ENCODE results near the gene OSBPL2. TPM values are rescaled to one million over a fixed set of nuclear protein-coding genes. Genes with fewer than 3 reads are reported as not detected.
A peak's percentile ranks its signal among the peaks of the same experiment; 100 is the strongest.

The OSBPL2 gene
- total RNA-seq, 1 experiment from 2014 or later: 36.9 TPM

- TF ChIP-seq ZBTB33 (IDR thresholded peaks at IDR 0.05; ENCODE audit: extremely low read depth, insufficient replicate concordance, low read length): no peak
Measured at GRCh38 chr20:62265365-62265764, 27.0 kb downstream of the OSBPL2 start (continued).

DNA sequence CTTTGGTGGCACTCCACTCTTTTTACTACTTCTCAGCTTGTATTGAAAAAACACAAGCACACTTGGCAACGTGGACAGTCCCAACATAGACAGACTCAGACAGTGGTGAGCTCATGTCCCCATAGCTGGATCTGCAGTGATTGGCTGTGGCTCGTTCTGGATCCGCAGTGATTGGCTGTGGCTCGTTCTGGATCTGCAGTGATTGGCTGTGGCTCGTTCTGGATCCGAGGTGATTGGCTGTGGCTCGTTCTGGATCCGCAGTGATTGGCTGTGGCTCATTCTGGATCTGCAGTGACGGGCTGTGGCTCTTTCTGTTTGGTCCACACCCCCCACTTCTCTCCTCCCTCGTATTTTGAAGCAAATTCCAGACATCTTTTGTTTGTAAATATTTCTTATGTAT is 28.0 kb downstream of the OSBPL2 start:
- no peak overlapping the region for H3K27ac ChIP-seq (ENCODE audit: low read depth, low read length)
- H3K4me1 ChIP-seq (ENCODE audit: control insufficient read depth in 1 of 2, insufficient read depth in 2 of 2, low read length in 2 of 2): no peaks in the 10 kb centered on the region
- no peak overlapping the region for H3K9ac ChIP-seq (ENCODE audit: low read length)
- H2AFZ ChIP-seq (ENCODE audit: low read depth, low read length, poor library complexity, severe bottlenecking): no peak overlapping the region
- H3K36me3 ChIP-seq (ENCODE audit: control insufficient read depth in 1 of 2, insufficient read depth in 2 of 2, low read length in 2 of 2): no peaks in the 10 kb centered on the region
- ChIA-PET CTCF (no interaction called here), RAD21 (ENCODE audit: low non-redundant PET in 1 of 2, low total read pairs in 2 of 2, uncharacterized antibody in 2 of 2, unreplicated experiment in 2 of 2) (no interaction called here), POLR2A (no interaction called here)
- H3K9me3 ChIP-seq (ENCODE audit: control insufficient read depth in 1 of 2, insufficient read depth in 1 of 2, low read depth in 1 of 2, low read length in 2 of 2): no peaks in the 10 kb centered on the region
- H3K27me3 ChIP-seq (ENCODE audit: insufficient read depth, low read length): no peaks in the 10 kb centered on the region
- no peaks in the 10 kb centered on the region for H3K79me2 ChIP-seq (ENCODE audit: insufficient read depth, low read length)
- ATAC-seq: peak; percentile 42; the same call in 1 of the 2 replicates
- no peak for TF ChIP-seq RAD21 (IDR thresholded peaks at IDR 0.05; ENCODE audit: low read depth)
- BruUV-seq (replicated peaks): no TSS peak
- DNase-seq (ENCODE audit: low read depth, low spot score): no peak
- intact Hi-C loops (cut with micrococcal nuclease): no loop called here
- H3K4me2 ChIP-seq (ENCODE audit: low read length): no peak overlapping the region
- H3K4me3 ChIP-seq (replicated peaks in 1 of 2; ENCODE audit: low read depth in 1 of 2, low read length in 2 of 2): no peak overlapping the region
- H3K9me2 ChIP-seq (ENCODE audit: insufficient read depth): no peaks in the 10 kb centered on the region
- H4K20me1 ChIP-seq (ENCODE audit: insufficient read depth): no peaks in the 10 kb centered on the region

- no peaks in the 10 kb centered on the region for H3K4me1 ChIP-seq (ENCODE audit: control insufficient read depth in 1 of 2, insufficient read depth in 2 of 2, low read length in 2 of 2)
- no TSS peak for BruUV-seq (replicated peaks)
- ATAC-seq (no peak), DNase-seq (ENCODE audit: low read depth, low spot score) (no peak)
- no peaks in the 10 kb centered on the region for H3K9me3 ChIP-seq (ENCODE audit: control insufficient read depth in 1 of 2, insufficient read depth in 1 of 2, low read depth in 1 of 2, low read length in 2 of 2)
- H3K79me2 ChIP-seq (ENCODE audit: insufficient read depth, low read length): no peaks in the 10 kb centered on the region
- POLR2A ChIA-PET: no interaction called here
- H3K9ac ChIP-seq (ENCODE audit: low read length): no peak overlapping the region
- H3K36me3 ChIP-seq (ENCODE audit: control insufficient read depth in 1 of 2, insufficient read depth in 2 of 2, low read length in 2 of 2): no peaks in the 10 kb centered on the region
- no peak overlapping the region for H3K4me3 ChIP-seq (replicated peaks in 1 of 2; ENCODE audit: low read depth in 1 of 2, low read length in 2 of 2)
- no peak overlapping the region for H3K4me2 ChIP-seq (ENCODE audit: low read length)
- CTCF ChIA-PET: no interaction called here
- H3K9me2 ChIP-seq (ENCODE audit: insufficient read depth): no peaks in the 10 kb centered on the region
- no peaks in the 10 kb centered on the region for H4K20me1 ChIP-seq (ENCODE audit: insufficient read depth)
- intact Hi-C loops (cut with micrococcal nuclease): no loop called here
- H3K27me3 ChIP-seq (ENCODE audit: insufficient read depth, low read length): no peaks in the 10 kb centered on the region
- no peak overlapping the region for H2AFZ ChIP-seq (ENCODE audit: low read depth, low read length, poor library complexity, severe bottlenecking)
- no peak overlapping the region for H3K27ac ChIP-seq (ENCODE audit: low read depth, low read length)
- RAD21 ChIA-PET (ENCODE audit: low non-redundant PET in 1 of 2, low total read pairs in 2 of 2, uncharacterized antibody in 2 of 2, unreplicated experiment in 2 of 2): no interaction called here
- no peak for TF ChIP-seq ELF1 (IDR thresholded peaks at IDR 0.05; ENCODE audit: borderline replicate concordance, low read depth)
- no peak for TF ChIP-seq POLR2AphosphoS5 (IDR thresholded peaks at IDR 0.05; ENCODE audit: low read depth, low read length)
- no peak for TF ChIP-seq ZBTB33 (IDR thresholded peaks at IDR 0.05; ENCODE audit: extremely low read depth, insufficient replicate concordance, low read length)
- no peak for TF ChIP-seq ATF3 (IDR thresholded peaks at IDR 0.05)
- no peak for TF ChIP-seq TCF7L2 (IDR thresholded peaks at IDR 0.05; ENCODE audit: borderline replicate concordance, extremely low read depth, insufficient read depth, insufficient read length)
- no peak for TF ChIP-seq EZH2phosphoT487 (IDR thresholded peaks at IDR 0.05; ENCODE audit: borderline replicate concordance)
- no peak for TF ChIP-seq CBX3 (IDR thresholded peaks at IDR 0.05; ENCODE audit: low read depth)
- no peak for TF ChIP-seq CEBPB (IDR thresholded peaks at IDR 0.05; ENCODE audit: low read depth)
- TF ChIP-seq EZH2 (IDR thresholded peaks at IDR 0.05): no peak
- TF ChIP-seq, protein P1, sequence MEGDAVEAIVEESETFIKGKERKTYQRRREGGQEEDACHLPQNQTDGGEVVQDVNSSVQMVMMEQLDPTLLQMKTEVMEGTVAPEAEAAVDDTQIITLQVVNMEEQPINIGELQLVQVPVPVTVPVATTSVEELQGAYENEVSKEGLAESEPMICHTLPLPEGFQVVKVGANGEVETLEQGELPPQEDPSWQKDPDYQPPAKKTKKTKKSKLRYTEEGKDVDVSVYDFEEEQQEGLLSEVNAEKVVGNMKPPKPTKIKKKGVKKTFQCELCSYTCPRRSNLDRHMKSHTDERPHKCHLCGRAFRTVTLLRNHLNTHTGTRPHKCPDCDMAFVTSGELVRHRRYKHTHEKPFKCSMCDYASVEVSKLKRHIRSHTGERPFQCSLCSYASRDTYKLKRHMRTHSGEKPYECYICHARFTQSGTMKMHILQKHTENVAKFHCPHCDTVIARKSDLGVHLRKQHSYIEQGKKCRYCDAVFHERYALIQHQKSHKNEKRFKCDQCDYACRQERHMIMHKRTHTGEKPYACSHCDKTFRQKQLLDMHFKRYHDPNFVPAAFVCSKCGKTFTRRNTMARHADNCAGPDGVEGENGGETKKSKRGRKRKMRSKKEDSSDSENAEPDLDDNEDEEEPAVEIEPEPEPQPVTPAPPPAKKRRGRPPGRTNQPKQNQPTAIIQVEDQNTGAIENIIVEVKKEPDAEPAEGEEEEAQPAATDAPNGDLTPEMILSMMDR (IDR thresholded peaks at IDR 0.05 in 2 of 3, conservative IDR thresholded peaks at IDR 0.05 in 1 of 3; ENCODE audit: borderline replicate concordance in 1 of 3, insufficient read depth in 1 of 3, low read depth in 2 of 3, low read length in 2 of 3): no peak
- TF ChIP-seq SIN3A (IDR thresholded peaks at IDR 0.05; ENCODE audit: low read depth): no peak
Measured at GRCh38 chr20:62266851-62267250, 28.5 kb downstream of the OSBPL2 start.

All from HCT116 (cell line).